K562 (cell line): ENCODE data around the gene CCDC78. TPM values are rescaled to one million over a fixed set of nuclear protein-coding genes. Genes with fewer than 3 reads are reported as not detected.

Experiments
- ATF7 ChIP-seq: fragments of 450-650 bp; IDR thresholded peaks from 2 replicates; pipeline ENCODE4 v1.7.1; 2014; ENCODE audit warnings: mild to moderate bottlenecking, moderate library complexity
- BHLHE40 ChIP-seq: IDR thresholded peaks from 2 replicates; pipeline ENCODE4 v1.6.1; 2011; ENCODE audit warnings: low read length, improper control_type of control experiment
- CHD2 ChIP-seq: IDR thresholded peaks from 2 replicates; pipeline ENCODE4 v1.6.1; 2011; ENCODE audit warnings: low read depth, low read length
- CREB1 ChIP-seq, 2 experiments: sonication (generic) in 1 of 2; formaldehyde crosslinking in 1 of 2; IDR thresholded peaks; 2 replicates each; pipeline versions ENCODE4 v1.6.1 to v1.8.0; 2012 to 2022; ENCODE audit warnings: inconsistent platforms in 1 of 2, mild to moderate bottlenecking in 1 of 2, missing genetic modification reagents in 1 of 2, moderate library complexity in 1 of 2
- E4F1 ChIP-seq: fragments of 250-450 bp; sonication (Bioruptor Pico); IDR thresholded peaks from 2 replicates; pipeline ENCODE4 v1.5.0; 2021; ENCODE audit warnings: mild to moderate bottlenecking, borderline replicate concordance
- ETV1 ChIP-seq: fragments of 450-650 bp; conservative IDR thresholded peaks from 2 replicates; pipeline ENCODE4 v1.6.1; 2016; ENCODE audit warnings: missing genetic modification characterization, control low read depth, low read depth, missing compliant biosample characterization
- GABPA ChIP-seq: fragments of 200-800 bp; sonication (Bioruptor generic); conservative IDR thresholded peaks from 2 replicates; pipeline ENCODE4 v1.6.1; 2016; ENCODE audit warnings: low read depth, missing genetic modification characterization, missing compliant biosample characterization
- HCFC1 ChIP-seq: IDR thresholded peaks from 2 replicates; pipeline ENCODE4 v1.6.1; 2012; ENCODE audit warnings: low read depth, low read length, improper control_type of control experiment
- MTA1 ChIP-seq: fragments of 450-650 bp; IDR thresholded peaks from 2 replicates; pipeline ENCODE4 v1.6.1; 2017; ENCODE audit warnings: borderline replicate concordance
- MTA3 ChIP-seq: fragments of 450-650 bp; formaldehyde crosslinking; IDR thresholded peaks from 2 replicates; pipeline ENCODE4 v1.6.1; 2017; ENCODE audit warnings: mild to moderate bottlenecking, borderline replicate concordance
- MYC ChIP-seq, 2 experiments: fragments of 250-450 bp in 1 of 2; sonication (Bioruptor Pico) in 1 of 2; IDR thresholded peaks; 2 replicates each; pipeline versions ENCODE4 v1.5.1 to v1.6.1; 2012 to 2021; ENCODE audit warnings: low read depth in 2 of 2, borderline replicate concordance in 1 of 2, improper control_type of control experiment in 1 of 2, low read length in 1 of 2, mild to moderate bottlenecking in 1 of 2, moderate library complexity in 1 of 2
- NFIC ChIP-seq: fragments of 450-650 bp; IDR thresholded peaks from 2 replicates; pipeline ENCODE4 v1.6.1; 2017; ENCODE audit warnings: mild to moderate bottlenecking, inconsistent platforms
- POLR2G ChIP-seq: fragments of 200-400 bp; formaldehyde crosslinking; IDR thresholded peaks from 2 replicates; pipeline ENCODE4 v1.6.1; 2017; ENCODE audit warnings: low read depth, mild to moderate bottlenecking, antibody characterized with exemption, low read length, moderate library complexity
- SUPT5H ChIP-seq: fragments of 450-650 bp; IDR thresholded peaks from 2 replicates; pipeline ENCODE4 v1.6.1; 2016
- TBP ChIP-seq: optimal IDR thresholded peaks from 2 replicates; pipeline ENCODE3; 2011; ENCODE audit warnings: low read depth, low read length, improper control_type of control experiment
- TRIM25 ChIP-seq: fragments of 450-650 bp; IDR thresholded peaks from 2 replicates; pipeline ENCODE4 v1.7.0; 2016; ENCODE audit warnings: borderline replicate concordance
- ZBTB2 ChIP-seq: fragments of 450-650 bp; IDR thresholded peaks from 2 replicates; pipeline ENCODE4 v1.6.1; 2016; ENCODE audit warnings: antibody characterized with exemption
- ZNF384 ChIP-seq: IDR thresholded peaks from 2 replicates; pipeline ENCODE4 v1.6.1; 2012; ENCODE audit warnings: low read depth, low read length, improper control_type of control experiment
- polyA plus RNA-seq, 8 experiments: library from polyadenylated mRNA; depleted of rRNA in 4 of 8; stranded (reverse) in 5 of 8; unstranded in 3 of 8; fragments of >200 nt; fragmentation: Nextera tagmentation in 2 of 8; fragmentation: Illumina TruSeq in 1 of 8; extraction: Ambion mirVana in 2 of 8; extraction: Trizol in 1 of 8; gene quantifications; 2 replicates each; pipeline versions ENCODE4 v1.2.1 to v1.2.3, GENCODE V29; 2011 to 2014; ENCODE audit warnings: inconsistent platforms in 1 of 8, missing spikeins in 1 of 8
- total RNA-seq, 7 experiments: library from RNA; depleted of rRNA in 6 of 7; stranded (reverse); fragments of >200 nt in 6 of 7; fragmentation: Illumina TruSeq in 2 of 7; extraction: Trizol in 2 of 7; gene quantifications; 2 replicates each; pipeline versions ENCODE4 v1.2.1 to v1.2.3, GENCODE V29; 2011 to 2021; ENCODE audit warnings: low replicate concordance in 1 of 7

CCDC78 gene
- total and polyA plus RNA-seq, 9 of the 15 experiments (the other 6 are each of a cell fraction or from before 2014, with no cell fraction given), result 0.24 to 17.7 (median 2.9) TPM

- TF ChIP-seq E4F1 (peak; percentile 100), CREB1 (IDR thresholded peaks at IDR 0.05) (peak; percentile 97), CREB1 (CRISPR knock-in tag; IDR thresholded peaks at IDR 0.05) (peak; percentile 96), ZBTB2 (peak; percentile 69; the same call in 1 of the 2 replicates), POLR2G (peak; percentile 87), HCFC1 (peak; percentile 98), ATF7 (peak; percentile 98), CHD2 (peak; percentile 82), ETV1 (tag) (0 out of 2 replicates have a peak, but pooled peaks have one; percentile 13), BHLHE40 (peak; percentile 54; the same call in 1 of the 2 replicates), MTA1 (peak; percentile 95), GABPA (peak; percentile 58; the same call in 1 of the 2 replicates), NFIC (0 out of 2 replicates have a peak, but pooled peaks have one; percentile 3), TRIM25 (no peak), MYC (IDR thresholded peaks at IDR 0.05; ENCODE audit: low read depth, low read length) (peak; percentile 83), MYC (CRISPR knock-in tag; IDR thresholded peaks at IDR 0.05; ENCODE audit: borderline replicate concordance, low read depth) (no peak; the same call in 1 of the 2 replicates), TBP (peak; percentile 72), ZNF384 (0 out of 2 replicates have a peak, but pooled peaks have one; percentile 6), MTA3 (peak; percentile 82; the same call in 1 of the 2 replicates), SUPT5H (peak; percentile 65)
Observed at GRCh38 chr16:740764-741505, 14.7 kb upstream of the CCDC78 start, which contains the start of gene CIAO3 (continued).
